HG02943 (cell line): Measurements from ENCODE around the gene STX2.
"Not testable (repeated sequence)": the region's sequence is repeated elsewhere in the genome, so short reads cannot be mapped to it uniquely, and the experiment has no call there.

ENCODE experiments used
- ATAC-seq: cut with Tn5 transposase; IDR thresholded peaks from one replicate; pipeline ENCODE4 v1.9.1; 2021; ENCODE audit warnings: mild to moderate bottlenecking, low read depth, moderate library complexity; ENCODE audit not compliant: unreplicated experiment

STX2 gene

DNA sequence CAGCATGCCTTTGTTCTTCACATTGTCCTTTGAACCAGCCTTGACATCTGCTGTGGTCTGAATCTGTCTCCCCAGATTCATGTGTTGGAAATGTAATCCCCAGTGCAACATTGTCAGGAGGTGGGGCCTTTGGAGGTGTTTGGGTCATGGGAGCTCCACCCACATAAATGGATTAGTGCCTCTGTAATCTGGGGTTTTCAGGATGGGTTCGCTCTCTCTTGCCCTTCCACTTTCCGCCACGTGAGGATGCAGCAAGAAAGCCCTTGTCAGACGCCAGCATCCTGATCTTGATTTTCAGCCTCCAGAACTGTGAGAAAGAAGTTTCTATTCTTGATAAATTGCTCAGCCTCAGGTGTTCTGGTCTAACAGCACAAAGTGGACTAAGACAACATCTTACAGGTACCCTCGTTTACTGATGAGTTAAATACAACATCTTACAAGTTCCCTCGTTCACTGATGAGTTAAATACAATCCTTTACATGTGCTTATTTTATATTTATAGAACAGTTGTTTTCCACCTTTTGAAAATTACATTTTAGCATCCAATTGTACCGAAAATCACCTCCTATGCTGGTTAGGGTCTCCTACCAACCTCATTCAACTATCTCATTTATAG, 68.5 kb downstream of the STX2 start:
- no peak for ATAC-seq

- no peak for ATAC-seq
Measured at GRCh38 chr12:130768120-130768519, 70.9 kb downstream of the STX2 start.

DNA sequence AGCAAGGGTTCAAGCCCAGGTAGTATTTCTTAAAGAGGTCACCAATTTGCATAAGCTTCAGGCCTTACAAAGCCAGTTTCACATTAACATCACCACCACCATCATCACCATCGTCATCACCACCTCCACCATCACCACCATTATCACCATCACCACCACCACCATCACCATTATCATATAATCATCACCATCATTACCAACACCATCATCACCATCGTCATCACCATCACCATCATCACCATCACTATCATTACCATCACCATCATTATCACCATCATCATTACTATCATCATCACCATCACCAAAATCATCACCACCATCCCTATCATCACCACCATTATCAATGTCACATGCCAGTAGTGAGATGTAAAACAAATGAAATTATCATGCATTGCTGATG, 72.6 kb downstream of the STX2 start:
- no peak for ATAC-seq

GRCh38 chr12:130765186-130765659, 73.8 kb downstream of the STX2 start:
- ATAC-seq, result no peak

DNA sequence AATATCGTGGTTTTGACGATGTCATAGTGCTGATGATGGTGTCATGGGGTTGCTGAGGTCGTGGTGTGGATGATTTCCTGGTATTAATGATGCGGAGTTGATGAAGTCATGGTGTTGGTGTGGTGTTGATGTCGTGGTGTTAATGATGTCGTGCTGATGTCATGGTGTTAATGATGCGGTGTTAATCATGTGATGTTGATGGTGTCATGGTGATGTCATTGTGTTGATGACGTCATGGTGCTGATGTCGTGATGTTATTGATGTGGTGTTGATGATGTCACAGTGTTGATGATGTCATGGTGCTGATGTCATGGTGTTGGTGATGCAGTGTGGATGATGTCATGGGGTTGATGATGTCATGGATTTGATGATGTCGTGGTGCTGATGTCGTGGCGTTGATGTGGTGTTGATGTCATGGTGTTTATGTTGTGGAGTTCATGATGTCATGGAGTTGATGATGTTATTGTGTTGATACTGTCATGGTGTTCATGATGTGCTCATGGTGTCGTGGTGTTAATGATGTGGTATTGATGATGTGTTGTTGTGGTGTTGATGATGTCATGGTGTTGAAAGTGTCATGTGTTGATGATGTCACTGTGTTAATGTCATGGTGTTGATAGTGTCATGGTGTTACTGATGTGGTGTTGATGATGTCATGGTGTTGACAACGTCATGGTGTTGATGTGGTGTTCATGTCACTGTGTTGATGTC, 74.4 kb downstream of the STX2 start:
- ATAC-seq, result no peak

DNA sequence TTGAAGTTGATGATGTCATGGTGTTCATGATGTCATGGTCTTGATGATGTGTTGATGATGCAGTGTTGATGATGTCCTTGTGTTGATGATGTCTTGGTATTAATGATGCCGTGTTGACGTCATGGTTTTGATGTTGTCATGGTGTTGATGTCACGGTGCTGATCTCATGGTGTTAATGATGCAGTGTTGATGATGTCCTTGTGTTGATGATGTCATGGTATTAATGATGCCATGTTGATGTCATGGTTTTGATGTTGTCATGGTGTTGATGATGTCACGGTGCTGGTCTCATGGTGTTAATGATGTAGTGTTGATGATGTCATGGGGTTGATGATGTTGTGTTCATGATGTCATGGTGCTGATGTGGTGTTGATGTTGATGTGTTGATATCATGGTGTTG, 75.0 kb downstream of the STX2 start:
- ATAC-seq, result no peak

GRCh38 chr12:130762319-130762675, 76.8 kb downstream of the STX2 start:
- ATAC-seq, result no peak

DNA sequence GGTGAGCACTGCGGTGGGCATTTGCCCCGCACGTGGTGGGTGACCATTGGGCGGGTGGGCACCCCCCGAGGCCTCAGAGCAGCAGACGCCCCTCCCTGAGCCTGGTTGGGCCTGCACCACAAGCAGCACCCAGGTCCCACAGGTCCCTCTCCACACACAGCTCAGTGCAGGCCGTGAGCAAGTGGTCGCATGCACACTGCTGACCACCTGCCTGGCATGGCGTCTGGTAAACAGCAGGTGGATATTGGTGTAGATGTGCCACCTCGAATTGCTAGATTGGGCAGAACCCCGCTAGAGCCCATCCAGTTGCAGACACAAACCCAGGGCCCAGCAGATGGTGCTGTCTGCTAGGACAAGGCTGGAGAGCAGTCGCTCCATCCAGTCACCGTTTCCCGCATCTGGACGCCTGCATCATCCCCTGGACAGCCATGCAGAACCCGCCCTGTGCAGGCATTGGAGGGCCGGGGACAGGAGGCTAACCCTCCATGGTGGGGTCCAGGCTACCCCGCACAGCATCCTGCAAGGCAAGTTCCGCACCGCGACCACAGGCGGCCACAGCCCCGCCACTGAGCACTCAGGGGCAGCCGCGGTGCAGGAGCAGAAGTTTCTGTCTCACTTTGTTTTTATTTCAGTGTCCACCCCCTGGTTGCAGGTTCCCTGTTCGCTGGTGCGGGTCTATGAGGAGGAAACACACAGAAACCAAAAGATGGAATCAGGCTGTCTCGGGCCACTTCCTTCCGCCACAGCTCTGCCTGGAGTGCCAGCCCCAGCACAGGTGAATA, 77.3 kb downstream of the STX2 start:
- ATAC-seq, result no peak

GRCh38 chr12:130754234-130754901, 84.7 kb downstream of the STX2 start:
- no peak for ATAC-seq

- ATAC-seq, result no peak
Measured at GRCh38 chr12:130752692-130753230, 86.3 kb downstream of the STX2 start.

GRCh38 chr12:130752037-130752436, 87.0 kb downstream of the STX2 start:
- ATAC-seq, result not testable (repeated sequence)

GRCh38 chr12:130748786-130749185, 90.3 kb downstream of the STX2 start:
- ATAC-seq, result no peak

- no peak for ATAC-seq
Measured at GRCh38 chr12:130747867-130748740, 90.9 kb downstream of the STX2 start.

GRCh38 chr12:130746546-130746945, 92.5 kb downstream of the STX2 start:
- ATAC-seq, result no peak

- no peak for ATAC-seq
Measured at GRCh38 chr12:130745921-130746320, 93.1 kb downstream of the STX2 start.

- no peak for ATAC-seq
Measured at GRCh38 chr12:130744274-130744673, 94.8 kb downstream of the STX2 start.

DNA sequence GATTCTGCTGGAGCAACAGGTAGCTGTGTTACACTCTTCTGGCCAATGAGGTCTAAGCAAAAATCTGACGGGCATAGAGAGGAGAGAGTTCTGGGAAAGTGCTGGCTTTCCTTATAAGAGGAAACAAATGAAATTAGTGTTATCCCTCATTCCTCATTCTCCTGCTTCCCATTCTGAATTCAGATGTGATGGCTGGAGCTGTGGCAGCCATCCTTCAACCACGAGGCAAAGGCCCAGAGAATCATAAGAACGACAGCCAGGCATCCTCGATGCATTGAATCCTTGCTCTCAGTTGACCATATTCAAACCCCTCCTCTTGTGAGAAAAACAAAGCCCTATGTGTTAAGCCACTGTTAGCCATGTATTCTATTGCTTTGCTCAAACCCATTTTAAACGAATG, 95.4 kb downstream of the STX2 start:
- no peak for ATAC-seq

DNA sequence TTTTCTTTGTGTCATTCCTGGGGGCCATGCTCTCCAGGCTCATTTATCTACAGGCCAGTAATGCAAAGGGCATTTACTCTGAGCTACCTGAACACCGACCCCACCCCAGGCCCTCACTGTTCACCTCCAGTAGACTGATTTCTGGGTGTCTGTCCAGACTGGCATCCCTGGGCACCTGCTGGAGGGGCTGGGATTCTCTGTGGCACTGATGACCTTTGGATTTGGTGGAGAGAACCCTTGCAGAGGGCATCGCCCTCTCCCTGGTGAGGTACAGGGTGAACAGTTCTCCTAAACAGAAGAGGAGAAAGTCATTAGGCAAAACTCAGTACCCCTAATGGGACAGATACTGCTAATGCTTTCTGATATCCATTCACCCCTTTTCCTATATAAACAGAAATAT, 95.9 kb downstream of the STX2 start:
- no peak for ATAC-seq

GRCh38 chr12:130742716-130743115, 96.3 kb downstream of the STX2 start:
- no peak for ATAC-seq

GRCh38 chr12:130742112-130742511, 96.9 kb downstream of the STX2 start:
- no peak for ATAC-seq
